GM21786 (cell line): ENCODE results near the gene SPATA32.

ENCODE experiments used
- ATAC-seq: cut with Tn5 transposase; IDR thresholded peaks from one replicate; pipeline ENCODE4 v1.9.1; 2021; ENCODE audit not compliant: unreplicated experiment

Gene SPATA32

DNA sequence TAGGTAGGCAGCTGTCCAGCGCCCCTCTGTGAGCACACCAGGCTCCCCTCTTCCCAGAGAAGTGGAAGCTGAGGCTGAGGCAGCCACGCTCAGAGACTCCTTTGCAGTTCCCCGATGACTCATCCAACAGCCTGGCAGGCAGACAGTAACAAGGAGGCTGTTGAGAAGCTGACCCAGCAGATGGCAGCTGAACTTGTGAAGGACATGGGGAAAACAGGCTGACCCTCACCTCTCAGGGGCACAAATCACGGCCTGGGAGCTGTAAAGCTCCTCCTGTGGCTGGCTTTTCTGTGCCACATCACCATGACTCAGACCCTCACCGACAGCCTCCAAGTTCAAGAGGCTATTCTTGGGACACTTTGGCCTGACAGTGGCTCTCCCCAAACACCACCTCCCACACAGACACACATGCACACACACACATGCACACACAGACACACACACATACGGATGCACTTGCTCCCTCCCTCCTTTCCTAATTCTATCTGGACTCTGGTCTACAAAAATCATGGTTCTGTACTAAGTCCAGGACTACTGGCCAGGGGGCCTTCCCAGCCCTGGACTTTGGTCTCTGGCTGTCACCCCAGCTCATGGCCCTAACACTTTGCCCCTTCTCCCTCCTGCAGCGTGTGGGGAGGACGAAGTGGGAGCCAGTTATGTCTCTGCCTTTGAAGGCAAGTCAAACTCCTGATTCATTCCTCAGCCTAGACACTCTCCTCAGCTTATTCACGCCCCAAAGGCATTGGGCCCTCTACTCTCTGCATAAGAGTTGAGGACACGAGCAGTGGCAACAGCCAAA lies 31.7 kb upstream of the SPATA32 start:
- peak; percentile 37 for ATAC-seq

GRCh38 chr17:45292696-45293412 lies 31.0 kb upstream of the SPATA32 start:
- ATAC-seq = no peak

DNA sequence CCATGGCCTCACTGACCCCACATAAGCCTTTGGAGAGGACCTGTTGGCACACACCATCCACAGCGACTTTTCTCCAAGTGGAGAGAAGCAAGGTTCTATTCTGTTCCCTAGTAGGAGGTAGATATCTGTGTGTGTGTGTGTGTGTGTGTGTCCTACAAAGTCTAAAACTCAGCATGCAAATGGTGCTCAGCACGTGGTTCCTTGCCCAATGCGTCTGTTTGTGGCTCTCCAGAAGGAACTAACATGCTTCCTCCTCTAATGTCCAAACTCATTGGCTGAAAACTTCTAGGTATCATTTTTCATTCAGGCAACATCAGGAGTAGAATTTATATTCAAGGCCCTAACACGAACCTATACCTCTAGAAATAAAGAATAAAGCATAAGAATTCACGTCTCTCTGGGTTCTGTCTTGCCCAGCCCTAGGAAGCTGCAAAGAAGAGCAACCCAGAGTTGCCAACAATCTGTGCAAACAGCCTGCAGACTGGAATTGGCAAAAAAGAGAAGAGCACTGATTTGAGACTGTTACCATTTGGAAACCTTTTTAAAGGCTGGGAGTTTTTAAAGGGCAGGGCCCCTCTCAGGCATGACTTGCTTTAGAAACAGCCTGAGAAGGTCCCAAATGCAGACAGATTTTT lies 29.4 kb upstream of the SPATA32 start:
- ATAC-seq = no peak

GRCh38 chr17:45290269-45290765 lies 28.4 kb upstream of the SPATA32 start:
- ATAC-seq = no peak

DNA sequence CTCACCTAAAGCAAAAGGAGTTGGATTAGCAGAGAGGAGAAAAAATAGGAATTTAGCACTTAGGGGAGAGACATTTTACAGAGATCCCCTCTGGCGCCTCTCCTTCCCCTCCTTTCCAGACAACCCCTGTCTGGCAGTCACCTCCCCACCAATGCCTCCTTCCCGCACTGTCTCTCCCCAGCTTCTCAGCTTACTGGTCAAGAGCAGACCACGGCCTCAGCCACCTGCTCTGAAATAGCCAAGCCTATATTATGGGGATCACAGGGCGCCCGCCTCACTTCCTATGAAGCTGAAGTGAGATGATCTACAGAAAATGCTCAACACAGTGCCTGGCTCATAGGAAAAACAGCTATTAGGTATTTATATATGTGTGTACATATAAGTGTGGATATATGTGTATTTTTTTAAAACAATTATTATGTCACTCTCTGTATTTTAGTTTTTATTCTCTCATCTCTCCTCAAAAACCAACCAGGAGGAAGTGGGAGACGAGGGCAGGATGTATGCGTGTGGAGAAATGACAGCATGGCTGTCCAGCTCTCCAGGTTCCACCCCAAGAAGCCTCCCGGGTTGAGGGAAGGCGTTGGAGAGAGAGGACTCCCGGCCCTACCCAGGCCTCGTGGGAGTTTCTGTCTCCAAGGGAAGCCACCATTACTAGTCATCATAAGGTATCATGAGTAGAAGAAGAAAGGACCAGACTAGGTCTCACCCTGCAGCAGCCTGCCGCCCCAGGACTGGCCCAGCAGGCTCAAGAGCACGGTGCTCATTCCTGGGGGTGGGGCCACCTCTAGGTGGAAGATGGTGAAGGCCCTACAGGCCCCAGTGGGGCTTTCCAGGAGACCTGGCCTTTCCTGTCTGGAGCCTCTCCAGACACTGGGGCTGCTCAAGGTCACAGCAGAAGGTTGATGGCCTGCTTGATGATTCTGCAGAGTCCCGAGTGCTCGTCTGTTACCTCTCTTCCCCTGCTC lies 27.7 kb upstream of the SPATA32 start:
- no peak for ATAC-seq

- ATAC-seq = no peak
Measured at GRCh38 chr17:45288825-45289224, 26.9 kb upstream of the SPATA32 start.

GRCh38 chr17:45287526-45288500 lies 25.9 kb upstream of the SPATA32 start:
- no peak for ATAC-seq

DNA sequence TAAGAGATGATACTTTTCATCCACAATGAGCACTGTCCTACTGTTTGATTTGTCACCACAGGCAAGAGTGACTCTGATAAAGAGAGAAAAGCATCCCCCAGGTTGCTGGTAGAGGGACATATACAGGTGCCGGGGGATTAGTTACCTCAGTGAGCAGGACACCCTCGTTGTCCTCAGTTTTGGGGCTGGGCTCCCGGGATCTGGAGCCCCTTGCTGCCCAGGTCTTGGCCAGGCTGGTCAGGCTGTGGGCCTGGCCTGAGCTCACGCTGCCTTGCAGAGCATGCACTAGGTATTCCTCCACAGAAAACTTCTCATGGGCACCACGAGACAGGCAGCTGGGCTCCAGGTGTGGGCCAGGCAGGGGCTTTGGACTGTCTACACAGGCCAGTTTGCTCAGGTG lies 24.4 kb upstream of the SPATA32 start:
- ATAC-seq = no peak

DNA sequence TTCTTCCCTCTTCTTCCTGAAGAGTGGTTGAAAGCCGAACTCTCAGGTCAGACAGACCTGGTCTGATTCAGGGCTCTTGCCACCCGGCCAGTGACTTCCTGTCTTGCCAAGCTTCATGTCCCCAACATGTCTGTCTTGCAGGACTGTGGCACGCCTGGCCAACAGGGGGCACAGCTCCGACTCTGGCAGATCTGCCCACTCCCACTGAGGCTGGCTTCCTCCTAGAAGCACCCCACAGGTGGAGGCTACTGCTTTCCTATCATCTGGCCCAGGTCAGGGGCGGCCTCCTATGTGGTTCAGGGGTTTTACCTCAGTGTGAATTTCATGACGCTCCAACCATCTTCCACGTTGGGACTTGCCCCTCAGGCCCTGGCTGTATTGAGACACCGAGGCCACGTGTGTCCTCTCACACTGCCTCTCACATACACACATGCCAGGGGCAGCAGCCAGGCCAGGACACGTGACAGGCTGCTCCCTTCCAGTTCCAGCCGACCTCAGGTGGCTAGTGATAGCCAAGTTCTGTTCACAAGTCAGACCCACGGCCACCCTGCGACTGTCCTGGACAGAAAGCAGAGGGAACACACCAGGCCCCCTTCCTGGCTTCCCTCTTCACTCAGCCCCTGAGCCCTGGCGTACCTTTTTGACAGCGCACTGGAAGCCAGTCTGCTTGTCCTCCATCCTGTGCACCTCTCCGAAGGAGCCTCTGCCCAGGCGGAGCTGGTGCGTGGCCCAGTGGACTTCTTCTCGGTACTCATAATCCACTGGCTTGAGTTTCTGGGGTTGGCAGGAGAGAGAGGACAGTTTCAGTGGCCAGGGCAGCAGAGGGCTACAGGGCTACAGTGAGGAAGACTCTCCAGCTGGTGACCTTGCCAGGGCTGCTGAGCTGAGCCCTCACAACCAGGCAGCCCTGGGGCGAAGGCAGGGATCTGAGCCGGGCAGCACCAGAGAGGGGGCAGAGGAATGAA lies 22.6 kb upstream of the SPATA32 start:
- ATAC-seq = no peak

DNA sequence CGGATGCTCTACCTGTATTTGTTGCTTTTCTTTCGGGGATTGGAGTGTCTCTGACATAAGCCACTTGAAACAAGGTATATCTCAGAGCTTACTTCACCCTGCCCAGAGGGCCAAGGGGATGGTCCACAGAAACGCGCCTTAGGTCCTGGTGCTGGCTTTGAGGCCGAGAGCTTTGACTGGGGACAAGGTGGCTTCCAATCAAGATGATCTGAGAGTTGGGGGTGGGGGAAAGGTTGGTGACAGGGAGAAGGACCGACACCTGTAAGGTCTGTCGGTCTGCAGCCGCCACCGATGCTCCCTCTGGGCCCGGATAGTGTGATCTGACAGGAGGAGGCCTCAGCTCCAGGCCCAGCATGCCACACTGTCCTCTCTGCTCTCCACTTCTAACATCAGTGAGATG lies 21.8 kb upstream of the SPATA32 start:
- no peak for ATAC-seq

DNA sequence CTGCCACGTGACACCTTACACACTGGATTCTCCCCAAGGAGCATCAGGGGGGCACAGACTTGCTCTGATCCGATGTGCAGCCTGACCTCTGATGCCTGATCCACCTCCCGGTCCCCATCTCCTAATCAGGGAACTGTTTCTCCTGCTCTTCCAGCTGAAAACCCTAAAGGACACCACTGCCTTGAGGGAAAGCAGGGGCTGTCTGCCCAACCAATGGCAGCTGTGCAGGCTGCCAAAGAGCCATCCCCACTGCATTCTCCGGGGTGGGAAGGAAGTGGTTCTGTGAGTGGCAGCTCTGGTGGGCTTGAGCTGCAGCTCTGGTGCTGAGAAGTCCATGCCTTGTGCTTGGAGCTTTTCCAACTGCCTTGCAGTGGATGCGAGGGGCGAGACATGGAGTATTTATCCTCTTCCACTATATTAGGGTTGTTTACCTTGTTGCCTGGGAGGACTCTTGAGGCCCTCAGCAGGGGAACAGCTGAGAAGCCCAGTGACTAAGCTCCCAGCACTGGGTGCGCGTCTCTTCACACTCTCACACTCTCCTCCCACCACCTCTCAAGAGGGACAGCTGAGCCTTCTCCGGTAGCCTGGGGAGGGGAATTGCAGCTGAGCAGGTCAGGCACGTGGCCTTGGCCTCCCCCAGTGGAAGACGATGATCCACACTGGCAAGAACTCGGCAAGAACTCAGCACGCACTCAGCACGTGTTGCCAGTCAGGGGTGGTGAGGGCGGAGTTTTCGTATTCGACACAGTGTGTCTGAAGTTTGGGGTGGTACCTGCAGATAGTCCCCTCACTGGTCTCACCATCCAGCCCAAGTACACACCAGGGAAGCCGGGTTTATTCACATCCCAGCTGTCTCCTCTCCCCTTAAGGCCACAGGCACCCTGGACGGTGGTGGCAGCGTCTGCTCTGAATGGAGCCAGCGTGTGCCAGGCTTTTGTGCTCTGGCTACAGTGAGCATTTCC lies 21.1 kb upstream of the SPATA32 start:
- ATAC-seq = no peak

- ATAC-seq = no peak
Measured at GRCh38 chr17:45279898-45280297, 18.0 kb upstream of the SPATA32 start.

DNA sequence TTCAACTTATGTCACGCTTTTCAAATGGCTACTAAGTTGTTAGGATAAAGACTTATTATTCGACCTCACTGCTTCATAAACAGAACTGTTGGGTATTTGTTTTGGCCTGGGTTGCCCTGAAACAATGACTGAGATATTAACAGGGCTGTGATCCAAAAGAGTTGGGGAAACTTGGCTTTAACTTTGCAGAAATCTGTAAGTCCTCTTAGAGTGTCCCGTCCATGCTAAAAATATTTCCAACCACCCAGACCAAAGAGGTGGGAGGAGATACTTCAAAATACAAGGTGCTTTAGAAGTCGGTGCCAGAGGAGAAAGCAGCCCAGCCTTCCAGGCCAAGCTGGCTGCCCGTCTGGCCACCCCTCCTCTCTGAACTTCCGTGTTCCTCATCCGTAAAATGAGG lies 16.1 kb upstream of the SPATA32 start:
- no peak for ATAC-seq

- ATAC-seq = no peak
Measured at GRCh38 chr17:45277216-45277849, 15.4 kb upstream of the SPATA32 start.

DNA sequence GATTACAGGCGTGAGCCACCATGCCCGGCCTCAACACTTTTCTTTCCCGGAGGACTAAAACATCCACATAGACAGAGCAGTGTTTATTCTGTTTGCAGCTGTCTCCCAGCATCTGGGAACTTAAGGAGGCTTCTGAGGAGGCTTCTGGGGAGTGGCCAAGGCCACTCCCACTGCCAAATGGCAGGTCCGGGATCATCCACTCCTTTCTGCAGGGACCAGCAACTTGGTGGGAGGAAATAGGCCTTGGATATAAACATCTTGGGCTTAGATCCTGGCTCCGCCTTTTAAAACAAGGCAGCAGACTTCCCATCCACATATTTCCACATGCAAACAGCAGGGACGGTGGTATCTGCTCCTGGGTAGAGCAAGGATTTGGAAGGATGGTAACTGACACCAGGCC lies 14.1 kb upstream of the SPATA32 start:
- ATAC-seq = no peak

GRCh38 chr17:45274033-45274432 lies 12.1 kb upstream of the SPATA32 start:
- no peak for ATAC-seq

GRCh38 chr17:45273551-45273957 lies 11.7 kb upstream of the SPATA32 start:
- ATAC-seq = no peak
